Neutrophil (primary cell): ENCODE measurements around the gene TMED1.

Source experiments
- H3K27ac ChIP-seq: fragments of 200-600 bp; sonication (generic); 2 replicates; pipeline ENCODE4 v1.5.1; 2016; ENCODE audit warnings: mild to moderate bottlenecking, moderate library complexity
- H3K27me3 ChIP-seq: fragments of 200-600 bp; sonication (generic); 2 replicates; pipeline ENCODE4 v1.6.0; 2016; ENCODE audit warnings: mild to moderate bottlenecking
- H3K36me3 ChIP-seq: fragments of 200-600 bp; sonication (generic); 2 replicates; pipeline ENCODE4 v1.5.1; 2017
- H3K4me1 ChIP-seq, 2 experiments: fragments of 200-600 bp in 1 of 2; sonication (generic) in 1 of 2; 1 replicate in 1 of 2; 2 replicates in 1 of 2; pipeline versions ENCODE4 v1.5.1 to v1.6.1; 2013 to 2016; ENCODE audit warnings: low read depth in 1 of 2, low read length in 1 of 2, mild to moderate bottlenecking in 1 of 2, moderate library complexity in 1 of 2; ENCODE audit not compliant: control insufficient read depth in 1 of 2, insufficient read depth in 1 of 2
- H3K4me3 ChIP-seq, 2 experiments: fragments of 200-600 bp in 1 of 2; sonication (generic) in 1 of 2; 1 replicate in 1 of 2; 2 replicates in 1 of 2; pipeline ENCODE4 v1.5.1; 2013 to 2016; ENCODE audit warnings: low read depth in 1 of 2, low read length in 1 of 2, mild to moderate bottlenecking in 1 of 2, moderate library complexity in 1 of 2
- H3K9me3 ChIP-seq: fragments of 200-600 bp; sonication (generic); 2 replicates; pipeline ENCODE4 v1.5.1; 2016
- CTCF ChIP-seq: fragments of 200-600 bp; sonication (generic); IDR thresholded peaks from 2 replicates; pipeline ENCODE4 v1.5.1; 2016; ENCODE audit warnings: antibody characterized with exemption

TMED1 gene

GRCh38 chr19:10815969-10816644 is 19.9 kb downstream of the TMED1 start:
- H3K27ac ChIP-seq, result peak overlapping the region; percentile 98

GRCh38 chr19:10815007-10815536 is 20.9 kb downstream of the TMED1 start:
- peaks cover 62 to 63% of the 10 kb centered on the region in 2 experiments for H3K4me1 ChIP-seq
- TF ChIP-seq CTCF, result no peak

More at GRCh38 chr19:10815969-10816644, 19.9 kb downstream of the TMED1 start:
- no peaks in the 10 kb centered on the region for H3K27me3 ChIP-seq
- H3K9me3 ChIP-seq, result no peaks in the 10 kb centered on the region
- peak overlapping the region in 1 of 2 experiments; percentile 15 for H3K4me3 ChIP-seq
- peaks cover 51 to 53% of the 10 kb centered on the region in 2 experiments for H3K4me1 ChIP-seq
- no peak for TF ChIP-seq CTCF
- H3K36me3 ChIP-seq, result peaks cover 62% of the 10 kb centered on the region

GRCh38 chr19:10812902-10813404 is 23.1 kb downstream of the TMED1 start:
- Histone ChIP-seq H3K27ac (peak overlapping the region; percentile 98), H3K36me3 (peaks cover 35% of the 10 kb centered on the region), H3K4me3 (peak overlapping the region; percentile 28 to 47), H3K27me3 (no peaks in the 10 kb centered on the region), H3K4me1 (peaks cover 81 to 84% of the 10 kb centered on the region in 2 experiments), H3K9me3 (no peaks in the 10 kb centered on the region)
- no peak for TF ChIP-seq CTCF

More at GRCh38 chr19:10815007-10815536, 20.9 kb downstream of the TMED1 start:
- H3K4me3 ChIP-seq, result peak overlapping the region; percentile 1 to 15
- H3K9me3 ChIP-seq, result no peaks in the 10 kb centered on the region
- peak overlapping the region; percentile 98 for H3K27ac ChIP-seq
- H3K27me3 ChIP-seq, result no peaks in the 10 kb centered on the region
- peaks cover 57% of the 10 kb centered on the region for H3K36me3 ChIP-seq

- peak overlapping the region; percentile 98 for H3K27ac ChIP-seq
- H3K36me3 ChIP-seq, result peaks cover 28% of the 10 kb centered on the region
- H3K27me3 ChIP-seq, result no peaks in the 10 kb centered on the region
- peak overlapping the region in 1 of 2 experiments; percentile 47 for H3K4me3 ChIP-seq
- no peak for TF ChIP-seq CTCF
- peaks cover 81 to 85% of the 10 kb centered on the region in 2 experiments for H3K4me1 ChIP-seq
- H3K9me3 ChIP-seq, result no peaks in the 10 kb centered on the region
Measured at GRCh38 chr19:10812196-10812595, 23.8 kb downstream of the TMED1 start.

- H3K4me1 ChIP-seq, result peaks cover 87 to 90% of the 10 kb centered on the region in 2 experiments
- H3K27me3 ChIP-seq, result no peaks in the 10 kb centered on the region
- TF ChIP-seq CTCF, result no peak
Measured at GRCh38 chr19:10811391-10812111, 24.5 kb downstream of the TMED1 start.

More at GRCh38 chr19:10811391-10812111, 24.5 kb downstream of the TMED1 start:
- Histone ChIP-seq H3K9me3 (no peaks in the 10 kb centered on the region), H3K36me3 (peaks cover 21% of the 10 kb centered on the region), H3K27ac (peak overlapping the region; percentile 98), H3K4me3 (no peak overlapping the region)
